Measurements from ENCODE around the gene WNT3.
"Not testable (repeated sequence)": the region's sequence is repeated elsewhere in the genome, so short reads cannot be mapped to it uniquely, and the experiment has no call there.

The WNT3 gene

GRCh38 chr17:46765453-46765852 lies 53.0 kb downstream of the WNT3 start:
- DNase-seq (ENCODE audit: low read depth): no peak

GRCh38 chr17:46764709-46765401 lies 53.6 kb downstream of the WNT3 start:
- DNase-seq (ENCODE audit: low read depth): peak; percentile 82

DNA sequence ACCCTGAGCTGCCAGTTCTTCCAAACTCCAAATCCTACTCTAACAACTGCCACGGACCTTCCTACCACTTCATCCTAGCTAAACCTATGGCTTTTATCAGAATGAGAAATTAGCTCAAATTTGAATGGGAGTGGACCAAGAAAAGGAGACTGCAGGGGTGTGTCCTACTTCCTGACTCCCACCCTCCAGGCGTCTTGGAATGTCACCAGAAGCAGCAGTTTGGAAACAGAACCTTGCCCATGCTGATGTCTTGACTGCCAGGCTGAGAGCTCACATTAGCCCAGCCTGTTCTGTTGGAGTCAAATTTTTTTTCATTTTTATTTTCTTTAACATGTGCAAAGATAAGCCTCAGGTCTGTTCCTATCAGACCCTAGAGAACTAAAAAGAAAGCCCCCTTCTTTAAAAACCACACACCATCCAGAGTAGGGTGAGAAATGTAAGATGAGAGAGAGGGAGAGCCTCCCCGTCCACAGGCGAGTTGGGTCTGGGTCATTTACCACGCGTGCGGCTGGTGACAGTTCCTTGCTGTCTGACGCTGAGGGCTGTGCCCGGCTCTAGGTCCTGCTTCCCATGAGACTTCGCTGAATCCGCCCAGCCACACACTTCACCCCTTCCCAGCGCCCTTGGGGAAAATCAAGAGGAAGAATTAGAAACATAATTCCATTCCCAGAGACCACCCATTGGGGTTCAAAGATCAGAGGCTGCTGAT lies 54.3 kb downstream of the WNT3 start:
- DNase-seq (ENCODE audit: low read depth): no peak

DNA sequence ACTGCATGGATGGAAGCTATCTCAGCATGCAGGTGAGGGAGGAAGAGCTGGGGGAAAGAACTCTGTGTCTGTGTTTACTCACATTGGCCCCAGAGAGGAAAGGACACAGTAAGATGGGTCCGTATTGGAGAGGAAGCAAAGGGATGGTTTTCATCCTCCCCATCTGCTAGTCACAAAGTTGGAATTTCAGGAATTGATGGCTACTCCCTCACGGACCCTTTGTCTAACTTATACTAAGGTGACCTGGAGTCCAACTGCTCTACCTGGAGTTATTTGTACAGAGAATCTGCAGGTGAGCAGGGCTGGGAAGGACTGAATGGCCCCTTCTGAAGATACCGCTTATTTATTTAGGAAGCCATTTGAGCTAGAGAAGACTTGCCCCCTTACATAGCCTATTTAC lies 55.1 kb downstream of the WNT3 start:
- no peak for DNase-seq (ENCODE audit: low read depth)

- no peak for DNase-seq (ENCODE audit: low read depth)
Measured at GRCh38 chr17:46759141-46759540, 59.4 kb downstream of the WNT3 start.

GRCh38 chr17:46758614-46759013 lies 59.9 kb downstream of the WNT3 start:
- no peak for DNase-seq (ENCODE audit: low read depth)

- DNase-seq (ENCODE audit: low read depth): not testable (repeated sequence)
Measured at GRCh38 chr17:46757588-46757987, 60.9 kb downstream of the WNT3 start.

DNA sequence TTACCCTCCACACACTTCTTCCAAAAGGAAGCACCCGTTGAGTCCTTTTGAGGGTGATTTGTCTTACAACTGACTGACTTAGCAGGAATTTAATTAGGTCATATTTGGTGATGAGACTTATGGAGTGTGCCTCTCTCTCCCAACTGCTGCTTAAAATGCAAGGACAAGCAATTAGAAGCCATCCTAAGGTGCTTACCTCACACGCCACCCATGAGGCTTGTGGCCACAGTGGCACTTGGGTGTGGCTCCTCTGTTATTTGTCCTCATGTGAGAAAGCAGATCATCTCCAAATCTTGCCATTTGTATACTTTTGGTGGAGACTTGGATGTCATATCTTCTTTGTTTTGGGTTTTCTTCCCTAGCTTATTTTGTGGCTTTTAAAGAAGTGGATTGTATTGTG lies 61.6 kb downstream of the WNT3 start:
- DNase-seq (ENCODE audit: low read depth): no peak

DNA sequence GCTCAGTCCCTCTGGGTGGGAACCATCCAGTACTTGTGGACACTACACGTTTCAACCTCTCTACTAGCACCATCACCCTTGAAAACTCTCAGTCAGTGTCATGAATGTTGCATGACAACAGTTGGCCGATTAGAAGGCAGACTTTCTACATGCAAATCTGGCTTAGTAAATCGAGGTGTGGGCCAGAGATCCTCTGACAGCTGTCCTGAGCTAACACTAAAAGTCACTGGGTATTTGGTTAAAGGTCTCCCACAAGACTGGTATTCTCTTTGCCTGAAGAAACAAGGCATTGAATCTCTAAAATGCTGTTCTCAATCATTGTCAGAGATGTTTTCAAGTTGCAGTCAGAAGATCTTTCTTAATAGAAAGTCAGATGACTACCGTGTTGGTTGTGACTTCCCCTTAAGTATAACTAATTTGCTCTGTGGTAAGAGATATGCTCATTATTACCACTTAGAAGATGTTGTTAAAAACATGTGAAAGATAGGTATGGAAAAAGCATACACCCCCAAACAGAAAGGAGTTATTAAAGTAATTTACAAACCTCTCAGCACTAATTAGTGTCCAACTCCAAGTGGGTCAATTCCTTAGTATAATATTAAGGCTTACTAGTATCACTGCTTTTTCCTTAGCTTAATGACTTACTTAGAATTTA lies 62.3 kb downstream of the WNT3 start:
- no peak for DNase-seq (ENCODE audit: low read depth)

DNA sequence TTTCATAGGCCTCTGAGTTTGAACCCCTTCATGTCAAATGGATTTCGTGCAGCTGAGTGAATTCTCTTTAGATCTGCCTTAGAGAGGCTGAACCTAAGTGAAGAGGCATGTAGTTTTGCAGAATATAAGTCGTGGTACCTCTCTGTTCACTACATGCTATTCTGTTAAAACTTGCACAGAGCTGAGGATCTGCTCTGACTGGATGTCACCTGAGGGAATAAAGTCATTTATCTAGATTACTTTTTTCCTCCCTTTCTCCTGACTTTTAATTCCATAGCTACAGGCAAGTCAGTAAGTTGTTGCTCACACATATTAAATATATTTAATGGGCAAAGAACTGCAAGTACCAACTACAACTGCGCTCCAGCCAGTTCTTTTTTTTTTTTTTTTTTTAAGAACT lies 64.7 kb downstream of the WNT3 start:
- DNase-seq (ENCODE audit: low read depth): no peak

DNA sequence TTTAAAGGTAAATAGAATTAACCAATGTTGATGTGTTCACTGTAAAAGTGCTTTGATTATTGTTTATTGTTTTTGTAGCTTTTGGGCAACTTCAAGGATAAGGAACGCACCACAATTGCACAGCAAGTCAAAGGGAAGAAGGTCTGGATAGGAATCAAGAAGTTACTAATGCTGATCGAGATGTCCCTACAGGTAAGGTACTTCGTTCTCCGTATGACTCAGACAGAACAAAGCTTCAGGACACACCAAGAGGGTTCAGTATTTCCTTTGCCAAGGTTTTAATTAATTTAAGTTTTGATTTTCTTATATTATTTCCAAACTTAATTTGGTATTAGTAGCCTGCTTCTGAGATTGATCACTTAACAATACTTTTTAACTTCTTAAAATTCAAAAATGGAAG lies 67.1 kb downstream of the WNT3 start:
- no peak for DNase-seq (ENCODE audit: low read depth)

GRCh38 chr17:46745376-46745775 lies 73.1 kb downstream of the WNT3 start:
- no peak for DNase-seq (ENCODE audit: low read depth)

- no peak for DNase-seq (ENCODE audit: low read depth)
Measured at GRCh38 chr17:46744441-46744840, 74.1 kb downstream of the WNT3 start.

DNA sequence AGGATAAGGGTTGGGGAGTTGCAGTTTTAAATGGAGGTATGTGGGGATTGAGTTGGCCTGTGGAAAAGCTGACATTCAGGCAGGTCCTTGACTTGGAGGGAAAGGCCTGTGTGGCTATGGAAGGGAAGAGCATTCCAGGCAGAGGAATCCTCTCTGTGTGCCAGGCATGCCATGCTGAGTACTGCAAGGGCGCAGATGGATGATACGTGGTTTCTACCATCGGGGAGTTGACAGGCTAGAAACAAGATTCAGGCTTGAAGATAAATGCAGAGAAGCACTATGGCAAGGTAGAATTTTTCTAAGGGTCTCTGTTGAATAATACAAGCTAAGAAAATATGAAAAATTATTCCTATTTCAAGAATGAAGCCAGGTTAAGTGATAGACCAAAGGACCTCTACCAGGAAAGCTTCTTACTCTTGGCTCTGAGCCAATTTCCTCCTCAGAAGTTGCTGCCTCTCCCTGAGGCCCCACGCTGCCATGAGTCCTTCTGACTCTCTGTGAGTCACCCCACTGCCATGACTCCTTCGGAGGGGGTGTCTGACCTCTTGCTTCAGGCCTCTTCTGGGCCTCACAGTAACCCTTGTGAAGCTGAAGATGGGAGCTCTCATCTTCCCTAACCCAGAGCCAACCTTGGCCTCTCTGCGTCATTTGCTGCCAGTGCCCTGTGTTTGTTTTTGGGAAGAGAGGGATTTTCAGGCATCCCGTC lies 75.8 kb downstream of the WNT3 start:
- DNase-seq (ENCODE audit: low read depth): peak; percentile 88

GRCh38 chr17:46741122-46741730 lies 77.3 kb downstream of the WNT3 start:
- no peak for DNase-seq (ENCODE audit: low read depth)

DNA sequence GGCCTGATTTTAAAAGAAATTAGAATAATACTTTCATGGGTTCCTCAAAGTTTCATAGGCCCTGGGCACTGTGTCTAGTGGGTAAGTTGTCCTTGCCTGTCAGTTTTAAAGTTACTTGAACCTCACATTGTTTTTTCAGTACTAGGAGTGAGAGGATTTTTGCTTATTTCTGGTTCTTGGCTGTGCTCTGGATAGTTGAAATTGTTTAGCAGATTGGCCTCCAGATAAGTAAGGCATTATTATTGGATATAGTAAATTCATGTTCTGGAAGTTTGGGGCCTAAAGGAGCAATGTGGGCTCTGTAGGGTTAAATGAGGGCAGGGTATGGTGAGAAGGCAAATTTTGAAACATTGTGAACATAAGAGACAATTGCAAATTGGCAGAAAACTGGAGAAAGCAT lies 78.5 kb downstream of the WNT3 start:
- DNase-seq (ENCODE audit: low read depth): no peak

DNA sequence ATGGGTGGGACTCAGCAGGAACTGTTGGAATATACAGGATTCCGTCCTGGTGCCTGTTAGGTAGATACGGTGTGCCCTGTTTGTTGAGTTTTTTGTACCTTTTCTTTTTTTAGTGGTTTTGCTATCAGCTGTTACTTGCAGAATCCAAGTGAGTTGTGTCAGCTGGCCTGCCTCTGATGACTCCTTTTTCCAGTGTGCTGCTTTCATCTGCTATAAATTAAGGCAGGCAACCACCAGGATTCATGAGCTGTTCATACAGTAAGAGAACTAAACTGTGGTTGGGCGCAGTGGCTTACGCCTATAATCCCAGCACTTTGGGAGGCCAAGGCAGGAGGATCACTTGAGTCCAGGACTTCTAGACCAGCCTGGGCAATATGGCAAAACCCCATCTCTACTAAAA lies 79.9 kb downstream of the WNT3 start:
- DNase-seq (ENCODE audit: low read depth): no peak

GRCh38 chr17:46737326-46737725 lies 81.2 kb downstream of the WNT3 start:
- DNase-seq (ENCODE audit: low read depth): no peak

- DNase-seq (ENCODE audit: low read depth): no peak
Measured at GRCh38 chr17:46736100-46736499, 82.4 kb downstream of the WNT3 start.

GRCh38 chr17:46733837-46734475 lies 84.5 kb downstream of the WNT3 start:
- DNase-seq (ENCODE audit: low read depth): no peak

DNA sequence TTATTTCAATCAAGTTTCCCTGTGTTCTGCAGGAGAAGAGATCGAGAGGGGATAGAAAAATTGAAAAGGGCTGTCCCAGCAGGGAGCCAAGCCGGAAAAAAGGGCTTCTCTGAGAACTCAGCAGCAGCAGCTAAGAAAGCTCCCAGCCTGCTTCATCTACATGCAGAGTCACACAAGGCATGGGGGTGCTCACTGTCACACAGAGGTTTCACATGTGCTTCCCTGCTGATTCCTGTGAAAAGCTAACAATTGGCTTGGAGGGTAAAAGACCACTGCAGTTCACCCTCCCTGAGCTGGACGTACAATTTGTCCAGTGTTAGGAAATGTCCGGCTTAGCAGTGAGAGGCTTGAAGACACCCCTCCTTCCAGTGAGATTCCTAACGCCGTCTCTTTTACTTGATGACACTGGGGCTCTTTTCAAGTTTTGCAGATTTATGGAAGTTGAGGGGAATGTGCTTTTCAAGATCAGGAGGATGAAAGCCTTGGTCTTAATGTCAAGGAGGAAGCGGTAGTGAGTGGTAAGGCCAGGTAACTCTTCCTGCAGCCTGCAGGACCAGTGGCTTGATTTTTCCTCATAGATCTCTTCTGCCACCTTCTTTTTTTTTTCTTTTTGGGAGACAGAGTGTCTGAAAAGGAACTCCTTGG lies 85.6 kb downstream of the WNT3 start:
- no peak for DNase-seq (ENCODE audit: low read depth)
